GM12878 (cell line): Measurements from ENCODE around the gene PIP5KL1. TPM values are rescaled to one million over a fixed set of nuclear protein-coding genes. Genes with fewer than 3 reads are reported as not detected.

Source experiments
- ASH2L ChIP-seq: fragments of 300-600, 200-600 bp; sonication (generic); IDR thresholded peaks from 2 replicates; pipeline ENCODE4 v1.6.1; 2017; ENCODE audit warnings: low read depth, mild to moderate bottlenecking, borderline replicate concordance
- CBFB ChIP-seq: IDR thresholded peaks from 2 replicates; pipeline ENCODE4 v1.6.1; 2016; ENCODE audit warnings: antibody characterized with exemption, low read depth
- CBX5 ChIP-seq: sonication (generic); IDR thresholded peaks from 2 replicates; pipeline ENCODE4 v1.6.1; 2016; ENCODE audit warnings: low read depth, moderate library complexity, mild to moderate bottlenecking, inconsistent platforms
- CEBPB ChIP-seq, 2 experiments: fragments of 150-350 bp in 1 of 2; IDR thresholded peaks; 2 replicates each; pipeline ENCODE4 v1.6.1; 2012 to 2014; ENCODE audit warnings: low read depth in 2 of 2, low read length in 2 of 2, borderline replicate concordance in 1 of 2, inconsistent platforms in 1 of 2
- CREB1 ChIP-seq: IDR thresholded peaks from 2 replicates; pipeline ENCODE4 v1.6.1; 2012; ENCODE audit warnings: low read depth, mild to moderate bottlenecking, inconsistent platforms
- ESRRA ChIP-seq: IDR thresholded peaks from 2 replicates; pipeline ENCODE4 v1.6.1; 2012; ENCODE audit warnings: mild to moderate bottlenecking, low read length, improper control_type of control experiment
- ETV6 ChIP-seq, 2 experiments: fragments of 450-650 bp in 1 of 2; IDR thresholded peaks in 1 of 2; conservative IDR thresholded peaks in 1 of 2; 2 replicates each; pipeline ENCODE4 v1.6.1; 2014; ENCODE audit warnings: antibody characterized with exemption in 1 of 2, borderline replicate concordance in 1 of 2, low read depth in 1 of 2, mild to moderate bottlenecking in 1 of 2, moderate library complexity in 1 of 2
- HDAC2 ChIP-seq: fragments of 200-600 bp; sonication (generic); IDR thresholded peaks from 2 replicates; pipeline ENCODE4 v1.6.1; 2017
- JUNB ChIP-seq: IDR thresholded peaks from 2 replicates; pipeline ENCODE4 v1.6.1; 2016; ENCODE audit warnings: antibody characterized with exemption, mild to moderate bottlenecking
- NFYA ChIP-seq: IDR thresholded peaks from 2 replicates; pipeline ENCODE4 v1.6.1; 2011; ENCODE audit warnings: low read depth, mild to moderate bottlenecking, low read length, improper control_type of control experiment, borderline replicate concordance
- PAX8 ChIP-seq: fragments of 450-650 bp; IDR thresholded peaks from 2 replicates; pipeline ENCODE4 v1.6.1; 2017; ENCODE audit warnings: mild to moderate bottlenecking, moderate library complexity
- PML ChIP-seq: IDR thresholded peaks from 2 replicates; pipeline ENCODE4 v1.6.1; 2012; ENCODE audit warnings: low read length, inconsistent platforms
- RBBP5 ChIP-seq: fragments of 200-600 bp; sonication (generic); conservative IDR thresholded peaks from 2 replicates; pipeline ENCODE4 v1.6.1; 2016
- RFX5 ChIP-seq: IDR thresholded peaks from 2 replicates; pipeline ENCODE4 v1.6.1; 2011; ENCODE audit warnings: low read depth, low read length, improper control_type of control experiment
- SIX5 ChIP-seq: IDR thresholded peaks from 2 replicates; pipeline ENCODE4 v1.6.1; 2011; ENCODE audit warnings: mild to moderate bottlenecking, low read depth, low read length, moderate library complexity; ENCODE audit not compliant: severe bottlenecking
- SREBF2 ChIP-seq: IDR thresholded peaks from 2 replicates; pipeline ENCODE4 v1.6.1; 2012; ENCODE audit warnings: mild to moderate bottlenecking, low read length
- ZNF24 ChIP-seq: fragments of 450-650 bp; IDR thresholded peaks from 2 replicates; pipeline ENCODE4 v1.6.1; 2017; ENCODE audit warnings: antibody characterized with exemption, mild to moderate bottlenecking
- polyA plus RNA-seq, 11 experiments: library from polyadenylated mRNA; depleted of rRNA in 4 of 11; unstranded in 6 of 11; stranded (reverse) in 5 of 11; fragments of >200 nt; fragmentation: Nextera tagmentation in 4 of 11; fragmentation: Illumina TruSeq in 1 of 11; extraction: Ambion mirVana in 4 of 11; extraction: Trizol in 1 of 11; gene quantifications; 1 replicate in 1 of 11; 2 replicates in 10 of 11; pipeline versions ENCODE4 v1.2.1 to v1.2.3, GENCODE V29; 2011 to 2016; ENCODE audit warnings: inconsistent platforms in 2 of 11, missing spikeins in 2 of 11, low read depth in 1 of 11
- total RNA-seq, 4 experiments: library from RNA; depleted of rRNA in 3 of 4; stranded (reverse); fragments of >200 nt in 3 of 4; fragmentation: Illumina TruSeq in 1 of 4; extraction: Trizol in 1 of 4; gene quantifications; 2 replicates each; pipeline versions ENCODE4 v1.2.1 to v1.2.3, GENCODE V29; 2013 to 2021
- TF ChIP-seq, protein P1 (sequence below): fragments of 450-650 bp; IDR thresholded peaks from 2 replicates; pipeline ENCODE4 v1.6.1; 2017; ENCODE audit warnings: mild to moderate bottlenecking
- TF ChIP-seq, protein P2 (sequence below): fragments of 450-650 bp; formaldehyde crosslinking; IDR thresholded peaks from 2 replicates; pipeline ENCODE4 v1.4.0; 2022; ENCODE audit warnings: mild to moderate bottlenecking, moderate library complexity
- TF ChIP-seq, protein P3 (sequence below): IDR thresholded peaks from 2 replicates; pipeline ENCODE4 v1.6.1; 2011; ENCODE audit warnings: borderline replicate concordance, low read depth, mild to moderate bottlenecking, moderate library complexity, mixed read lengths, low read length; ENCODE audit not compliant: insufficient read depth; ENCODE audit errors: extremely low read length
- TF ChIP-seq, protein P4 (sequence below): fragments of 450-650 bp; IDR thresholded peaks from 2 replicates; pipeline ENCODE4 v1.6.1; 2016; ENCODE audit warnings: mild to moderate bottlenecking

Gene PIP5KL1
- total and polyA plus RNA-seq, 10 of the 15 experiments (the other 5 are each of a cell fraction or from before 2014, with no cell fraction given), result 0.04 to 0.67 (median 0.43) TPM; not detected in 2

DNA sequence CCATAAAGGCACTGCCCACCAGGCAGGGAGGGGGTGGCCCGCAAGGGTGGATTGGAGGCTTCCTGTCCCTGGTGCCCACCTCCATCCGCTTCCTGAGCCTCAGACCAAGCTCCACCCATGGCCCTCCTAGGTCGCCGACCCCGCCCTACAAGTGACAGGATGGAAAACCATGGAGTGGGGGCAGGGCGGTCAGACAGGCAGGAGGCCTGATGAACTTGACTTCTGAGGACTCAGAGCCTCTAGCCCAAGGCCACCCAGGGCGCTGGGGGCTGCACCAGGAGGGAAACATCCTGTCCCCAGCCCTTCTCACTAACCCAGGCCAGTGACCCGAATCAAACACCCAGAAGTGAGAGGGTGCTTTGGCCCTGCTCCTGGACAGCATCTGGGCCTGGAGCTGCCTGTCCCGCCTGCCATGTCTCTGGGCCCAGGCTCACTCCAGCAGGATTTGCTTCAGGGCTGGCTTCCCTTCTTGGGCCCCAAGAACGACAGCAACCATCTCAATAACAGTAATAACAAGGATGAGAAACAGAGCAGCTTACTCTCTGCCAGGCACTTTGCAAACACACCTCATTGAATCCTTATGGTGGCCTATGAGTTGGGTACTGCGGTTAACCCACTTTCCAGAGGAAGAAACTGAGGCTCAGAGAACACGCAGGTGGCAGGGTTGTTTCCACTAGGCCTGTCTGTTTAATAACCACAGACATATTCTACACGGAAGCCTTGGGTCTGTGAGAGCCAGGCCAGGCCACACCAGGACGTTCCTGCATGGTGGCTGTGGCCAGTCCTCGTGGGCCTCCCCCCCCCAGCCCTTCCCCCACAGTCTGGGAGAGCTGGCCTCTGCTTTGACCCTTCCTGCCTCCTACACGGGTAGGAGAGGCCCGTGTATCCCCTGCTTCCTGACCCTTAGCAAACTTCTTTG lies 26.8 kb downstream of the PIP5KL1 start (continued):
- TF ChIP-seq, protein P1, sequence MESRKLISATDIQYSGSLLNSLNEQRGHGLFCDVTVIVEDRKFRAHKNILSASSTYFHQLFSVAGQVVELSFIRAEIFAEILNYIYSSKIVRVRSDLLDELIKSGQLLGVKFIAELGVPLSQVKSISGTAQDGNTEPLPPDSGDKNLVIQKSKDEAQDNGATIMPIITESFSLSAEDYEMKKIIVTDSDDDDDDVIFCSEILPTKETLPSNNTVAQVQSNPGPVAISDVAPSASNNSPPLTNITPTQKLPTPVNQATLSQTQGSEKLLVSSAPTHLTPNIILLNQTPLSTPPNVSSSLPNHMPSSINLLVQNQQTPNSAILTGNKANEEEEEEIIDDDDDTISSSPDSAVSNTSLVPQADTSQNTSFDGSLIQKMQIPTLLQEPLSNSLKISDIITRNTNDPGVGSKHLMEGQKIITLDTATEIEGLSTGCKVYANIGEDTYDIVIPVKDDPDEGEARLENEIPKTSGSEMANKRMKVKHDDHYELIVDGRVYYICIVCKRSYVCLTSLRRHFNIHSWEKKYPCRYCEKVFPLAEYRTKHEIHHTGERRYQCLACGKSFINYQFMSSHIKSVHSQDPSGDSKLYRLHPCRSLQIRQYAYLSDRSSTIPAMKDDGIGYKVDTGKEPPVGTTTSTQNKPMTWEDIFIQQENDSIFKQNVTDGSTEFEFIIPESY, result no peak
- TF ChIP-seq, protein P2, sequence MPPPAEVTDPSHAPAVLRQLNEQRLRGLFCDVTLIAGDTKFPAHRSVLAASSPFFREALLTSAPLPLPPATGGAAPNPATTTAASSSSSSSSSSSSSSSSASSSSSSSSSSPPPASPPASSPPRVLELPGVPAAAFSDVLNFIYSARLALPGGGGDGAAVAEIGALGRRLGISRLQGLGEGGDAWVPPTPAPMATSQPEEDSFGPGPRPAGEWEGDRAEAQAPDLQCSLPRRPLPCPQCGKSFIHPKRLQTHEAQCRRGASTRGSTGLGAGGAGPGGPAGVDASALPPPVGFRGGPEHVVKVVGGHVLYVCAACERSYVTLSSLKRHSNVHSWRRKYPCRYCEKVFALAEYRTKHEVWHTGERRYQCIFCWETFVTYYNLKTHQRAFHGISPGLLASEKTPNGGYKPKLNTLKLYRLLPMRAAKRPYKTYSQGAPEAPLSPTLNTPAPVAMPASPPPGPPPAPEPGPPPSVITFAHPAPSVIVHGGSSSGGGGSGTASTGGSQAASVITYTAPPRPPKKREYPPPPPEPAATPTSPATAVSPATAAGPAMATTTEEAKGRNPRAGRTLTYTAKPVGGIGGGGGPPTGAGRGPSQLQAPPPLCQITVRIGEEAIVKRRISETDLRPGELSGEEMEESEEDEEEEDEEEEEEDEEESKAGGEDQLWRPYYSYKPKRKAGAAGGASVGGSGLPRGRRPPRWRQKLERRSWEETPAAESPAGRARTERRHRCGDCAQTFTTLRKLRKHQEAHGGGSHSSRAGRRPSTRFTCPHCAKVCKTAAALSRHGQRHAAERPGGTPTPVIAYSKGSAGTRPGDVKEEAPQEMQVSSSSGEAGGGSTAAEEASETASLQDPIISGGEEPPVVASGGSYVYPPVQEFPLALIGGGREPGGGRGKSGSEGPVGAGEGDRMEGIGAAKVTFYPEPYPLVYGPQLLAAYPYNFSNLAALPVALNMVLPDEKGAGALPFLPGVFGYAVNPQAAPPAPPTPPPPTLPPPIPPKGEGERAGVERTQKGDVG, result no peak
- no peak for TF ChIP-seq HDAC2
- TF ChIP-seq ETV6 (conservative IDR thresholded peaks at IDR 0.05 in 1 of 2, IDR thresholded peaks at IDR 0.05 in 1 of 2; ENCODE audit: borderline replicate concordance in 1 of 2, low read depth in 1 of 2), result no peak
- TF ChIP-seq ZNF24, result no peak
- TF ChIP-seq PML, result no peak
- no peak for TF ChIP-seq CBX5
- TF ChIP-seq JUNB, result no peak
- TF ChIP-seq, protein P3, sequence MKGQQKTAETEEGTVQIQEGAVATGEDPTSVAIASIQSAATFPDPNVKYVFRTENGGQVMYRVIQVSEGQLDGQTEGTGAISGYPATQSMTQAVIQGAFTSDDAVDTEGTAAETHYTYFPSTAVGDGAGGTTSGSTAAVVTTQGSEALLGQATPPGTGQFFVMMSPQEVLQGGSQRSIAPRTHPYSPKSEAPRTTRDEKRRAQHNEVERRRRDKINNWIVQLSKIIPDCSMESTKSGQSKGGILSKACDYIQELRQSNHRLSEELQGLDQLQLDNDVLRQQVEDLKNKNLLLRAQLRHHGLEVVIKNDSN, result no peak
- no peak for TF ChIP-seq CBFB
- no peak for TF ChIP-seq RFX5
- TF ChIP-seq ASH2L, result no peak
- TF ChIP-seq, protein P4, sequence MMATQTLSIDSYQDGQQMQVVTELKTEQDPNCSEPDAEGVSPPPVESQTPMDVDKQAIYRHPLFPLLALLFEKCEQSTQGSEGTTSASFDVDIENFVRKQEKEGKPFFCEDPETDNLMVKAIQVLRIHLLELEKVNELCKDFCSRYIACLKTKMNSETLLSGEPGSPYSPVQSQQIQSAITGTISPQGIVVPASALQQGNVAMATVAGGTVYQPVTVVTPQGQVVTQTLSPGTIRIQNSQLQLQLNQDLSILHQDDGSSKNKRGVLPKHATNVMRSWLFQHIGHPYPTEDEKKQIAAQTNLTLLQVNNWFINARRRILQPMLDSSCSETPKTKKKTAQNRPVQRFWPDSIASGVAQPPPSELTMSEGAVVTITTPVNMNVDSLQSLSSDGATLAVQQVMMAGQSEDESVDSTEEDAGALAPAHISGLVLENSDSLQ, result no peak
- no peak for TF ChIP-seq SIX5
- no peak for TF ChIP-seq ESRRA
- no peak for TF ChIP-seq CEBPB (IDR thresholded peaks at IDR 0.05; ENCODE audit: borderline replicate concordance in 1 of 2, low read depth in 2 of 2, low read length in 2 of 2)
- no peak for TF ChIP-seq RBBP5
- no peak for TF ChIP-seq NFYA
- TF ChIP-seq SREBF2, result no peak
- TF ChIP-seq CREB1, result no peak
- no peak for TF ChIP-seq PAX8
